ENCODE data around the gene CDH16.

GRCh38 chr16:66874079-66874775 is 44.5 kb downstream of the CDH16 start:
- TF ChIP-seq, protein P1, sequence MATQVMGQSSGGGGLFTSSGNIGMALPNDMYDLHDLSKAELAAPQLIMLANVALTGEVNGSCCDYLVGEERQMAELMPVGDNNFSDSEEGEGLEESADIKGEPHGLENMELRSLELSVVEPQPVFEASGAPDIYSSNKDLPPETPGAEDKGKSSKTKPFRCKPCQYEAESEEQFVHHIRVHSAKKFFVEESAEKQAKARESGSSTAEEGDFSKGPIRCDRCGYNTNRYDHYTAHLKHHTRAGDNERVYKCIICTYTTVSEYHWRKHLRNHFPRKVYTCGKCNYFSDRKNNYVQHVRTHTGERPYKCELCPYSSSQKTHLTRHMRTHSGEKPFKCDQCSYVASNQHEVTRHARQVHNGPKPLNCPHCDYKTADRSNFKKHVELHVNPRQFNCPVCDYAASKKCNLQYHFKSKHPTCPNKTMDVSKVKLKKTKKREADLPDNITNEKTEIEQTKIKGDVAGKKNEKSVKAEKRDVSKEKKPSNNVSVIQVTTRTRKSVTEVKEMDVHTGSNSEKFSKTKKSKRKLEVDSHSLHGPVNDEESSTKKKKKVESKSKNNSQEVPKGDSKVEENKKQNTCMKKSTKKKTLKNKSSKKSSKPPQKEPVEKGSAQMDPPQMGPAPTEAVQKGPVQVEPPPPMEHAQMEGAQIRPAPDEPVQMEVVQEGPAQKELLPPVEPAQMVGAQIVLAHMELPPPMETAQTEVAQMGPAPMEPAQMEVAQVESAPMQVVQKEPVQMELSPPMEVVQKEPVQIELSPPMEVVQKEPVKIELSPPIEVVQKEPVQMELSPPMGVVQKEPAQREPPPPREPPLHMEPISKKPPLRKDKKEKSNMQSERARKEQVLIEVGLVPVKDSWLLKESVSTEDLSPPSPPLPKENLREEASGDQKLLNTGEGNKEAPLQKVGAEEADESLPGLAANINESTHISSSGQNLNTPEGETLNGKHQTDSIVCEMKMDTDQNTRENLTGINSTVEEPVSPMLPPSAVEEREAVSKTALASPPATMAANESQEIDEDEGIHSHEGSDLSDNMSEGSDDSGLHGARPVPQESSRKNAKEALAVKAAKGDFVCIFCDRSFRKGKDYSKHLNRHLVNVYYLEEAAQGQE (IDR thresholded peaks at IDR 0.05; ENCODE audit: insufficient read depth in 1 of 2, low read depth in 2 of 2, low read length in 2 of 2) = no peak
- TF ChIP-seq SIN3A (IDR thresholded peaks at IDR 0.05; ENCODE audit: borderline replicate concordance, insufficient read depth, low read length) = no peak
- TF ChIP-seq POLR2AphosphoS5 (IDR thresholded peaks at IDR 0.05; ENCODE audit: low read depth, low read length) = no peak
- no peak for TF ChIP-seq TAF1 (IDR thresholded peaks at IDR 0.05; ENCODE audit: borderline replicate concordance, insufficient read depth, low read length)
- no peak for TF ChIP-seq FOXP2 (optimal IDR thresholded peaks at IDR 0.05; ENCODE audit: borderline replicate concordance, extremely low read depth, extremely low read length, insufficient read depth)
